HepG2 (cell line): ENCODE measurements around the gene ARL15.
A peak's percentile ranks its signal among the peaks of the same experiment; 100 is the strongest.

Source experiments
- ARHGAP35 ChIP-seq: sonication (generic); formaldehyde crosslinking; IDR thresholded peaks from 2 replicates; pipeline ENCODE4 v1.9.0; 2022; ENCODE audit warnings: mild to moderate bottlenecking, inconsistent platforms, moderate library complexity, missing genetic modification reagents, borderline replicate concordance
- CEBPB ChIP-seq: IDR thresholded peaks from 2 replicates; pipeline ENCODE4 v1.6.1; 2011; ENCODE audit warnings: low read depth, low read length, improper control_type of control experiment, borderline replicate concordance
- CTCF ChIP-seq: sonication (generic); formaldehyde crosslinking; IDR thresholded peaks from 2 replicates; pipeline ENCODE4 v1.5.0; 2020; ENCODE audit warnings: mild to moderate bottlenecking, missing genetic modification reagents, moderate library complexity
- GABPA ChIP-seq, 2 experiments: IDR thresholded peaks; 2 replicates each; pipeline ENCODE4 v1.6.1; 2011 to 2016; ENCODE audit warnings: low read depth in 2 of 2, low read length in 1 of 2, missing biosample characterization in 1 of 2, missing genetic modification characterization in 1 of 2
- JUNB ChIP-seq: sonication (generic); formaldehyde crosslinking; IDR thresholded peaks from 2 replicates; pipeline ENCODE4 v1.8.0; 2022; ENCODE audit warnings: missing genetic modification reagents, mild to moderate bottlenecking, borderline replicate concordance
- KDM4B ChIP-seq: sonication (generic); formaldehyde crosslinking; IDR thresholded peaks from 2 replicates; pipeline ENCODE4 v1.4.0; 2020; ENCODE audit warnings: missing genetic modification reagents
- MLX ChIP-seq: IDR thresholded peaks from 2 replicates; pipeline ENCODE4 v1.6.1; 2016
- SETDB1 ChIP-seq: sonication (generic); formaldehyde crosslinking; IDR thresholded peaks from 2 replicates; pipeline ENCODE4 v1.5.1; 2020; ENCODE audit warnings: missing genetic modification reagents, mild to moderate bottlenecking, borderline replicate concordance
- SOX13 ChIP-seq, 3 experiments: fragments of 450-650 bp in 1 of 3; sonication (generic) in 1 of 3; formaldehyde crosslinking in 1 of 3; IDR thresholded peaks in 2 of 3; conservative IDR thresholded peaks in 1 of 3; 2 replicates each; pipeline versions ENCODE4 v1.5.0 to v1.6.1; 2016 to 2020; ENCODE audit warnings: antibody characterized with exemption in 1 of 3, mild to moderate bottlenecking in 1 of 3, missing compliant biosample characterization in 1 of 3, missing genetic modification reagents in 1 of 3, moderate library complexity in 1 of 3
- TAF1 ChIP-seq: sonication (generic); formaldehyde crosslinking; IDR thresholded peaks from 2 replicates; pipeline ENCODE4 v1.4.0; 2020; ENCODE audit warnings: missing genetic modification reagents
- ZBTB40 ChIP-seq, 2 experiments: fragments of 450-650 bp in 1 of 2; sonication (generic) in 1 of 2; formaldehyde crosslinking in 1 of 2; IDR thresholded peaks; 2 replicates each; pipeline versions ENCODE4 v1.6.1 to v1.8.0; 2016 to 2022; ENCODE audit warnings: antibody characterized with exemption in 1 of 2, mild to moderate bottlenecking in 1 of 2, missing genetic modification reagents in 1 of 2
- ZNF557 ChIP-seq: sonication (generic); formaldehyde crosslinking; IDR thresholded peaks from 2 replicates; pipeline ENCODE4 v1.4.0; 2020; ENCODE audit warnings: missing genetic modification reagents
- ZNF75D ChIP-seq: sonication (generic); formaldehyde crosslinking; IDR thresholded peaks from 2 replicates; pipeline ENCODE4 v1.8.1; 2023; ENCODE audit warnings: missing genetic modification reagents, mild to moderate bottlenecking, borderline replicate concordance
- ZNF770 ChIP-seq: sonication (generic); formaldehyde crosslinking; IDR thresholded peaks from 2 replicates; pipeline ENCODE4 v1.5.0; 2020; ENCODE audit warnings: mild to moderate bottlenecking, missing genetic modification reagents

GRCh38 chr5:54009357-54009756, 301.0 kb downstream of the ARL15 start:
- TF ChIP-seq ZBTB40 (IDR thresholded peaks at IDR 0.05) (no peak), ZBTB40 (CRISPR knock-in tag; IDR thresholded peaks at IDR 0.05) (no peak), CTCF (CRISPR knock-in tag) (no peak), ARHGAP35 (CRISPR knock-in tag) (no peak), SOX13 (IDR thresholded peaks at IDR 0.05) (no peak), SOX13 (CRISPR knock-in tag; conservative IDR thresholded peaks at IDR 0.05 in 1 of 2, IDR thresholded peaks at IDR 0.05 in 1 of 2) (peak in 1 of 2 experiments; percentile 58; a peak in 2 of 4 replicates), KDM4B (CRISPR knock-in tag) (no peak), ZNF770 (CRISPR knock-in tag) (no peak), GABPA (IDR thresholded peaks at IDR 0.05; ENCODE audit: low read depth, low read length) (no peak), GABPA (CRISPR knock-in tag; IDR thresholded peaks at IDR 0.05; ENCODE audit: low read depth) (no peak), TAF1 (no peak), ZNF557 (CRISPR knock-in tag) (no peak), ZNF75D (CRISPR knock-in tag) (no peak), CEBPB (no peak), MLX (no peak), SETDB1 (CRISPR knock-in tag) (no peak), JUNB (CRISPR knock-in tag) (no peak)
